Natural killer cell treated with Interleukin-12 subunit alpha and Interleukin-12 subunit beta and Interleukin-15 and Interleukin-18, amount 100 ng/mL, for 72 hours (primary cell): Measurements from ENCODE around the gene CERS6. TPM values are rescaled to one million over a fixed set of nuclear protein-coding genes. Genes with fewer than 3 reads are reported as not detected.

ENCODE experiments used
- ATAC-seq, 2 donors: fragments of 150-1000 bp; cut with Tn5 transposase in 1 of 2; sonication (Bioruptor Pico), chemical (Tn5 transposase) in 1 of 2; 2 replicates each; pipeline ENCODE4 v1.10.0; 2021
- DNase-seq: peaks from one replicate; pipeline ENCODE4 v3.0.0; 2022; ENCODE audit warnings: low spot score
- H3K27ac Mint-ChIP-seq, 2 donors: 1 replicate in 1 of 2; 2 replicates in 1 of 2; pipeline ENCODE4 v1.8.0; 2022; ENCODE audit warnings: mixed read lengths in 2 of 2, mild to moderate bottlenecking in 1 of 2, moderate library complexity in 1 of 2
- H3K27me3 Mint-ChIP-seq, 2 donors: 1 replicate in 1 of 2; 2 replicates in 1 of 2; pipeline ENCODE4 v1.8.0; 2022; ENCODE audit warnings: mixed read lengths in 2 of 2
- H3K36me3 Mint-ChIP-seq: one replicate; pipeline ENCODE4 v1.8.0; 2022; ENCODE audit warnings: mixed read lengths
- H3K4me1 Mint-ChIP-seq, 2 donors: 1 replicate in 1 of 2; 2 replicates in 1 of 2; pipeline ENCODE4 v1.8.0; 2022; ENCODE audit warnings: low read depth in 2 of 2, mixed read lengths in 2 of 2, mild to moderate bottlenecking in 1 of 2
- H3K4me3 Mint-ChIP-seq: one replicate; pipeline ENCODE4 v1.8.0; 2022; ENCODE audit warnings: mixed read lengths
- H3K9me3 Mint-ChIP-seq: 2 replicates; pipeline ENCODE4 v1.8.0; 2022; ENCODE audit warnings: mixed read lengths
- total RNA-seq, 2 donors: library from RNA; stranded (reverse); gene quantifications; one replicate each; pipeline ENCODE4 v1.2.3, GENCODE V29; 2022

The CERS6 gene
- total RNA-seq, 2 donors from 2014 or later = 17.8 to 19.5 TPM

GRCh38 chr2:168736649-168737445 is 280.8 kb downstream of the CERS6 start:
- ATAC-seq = no peak
- no peak for DNase-seq
- H3K9me3 Mint-ChIP-seq = no peaks in the 10 kb centered on the region
- H3K27ac Mint-ChIP-seq = peak overlapping the region in 1 of 2 donors; percentile 65
- peaks cover 24 to 28% of the 10 kb centered on the region in 2 donors for H3K4me1 Mint-ChIP-seq
- no peak overlapping the region for H3K4me3 Mint-ChIP-seq
- H3K36me3 Mint-ChIP-seq = no peaks in the 10 kb centered on the region
- no peaks in the 10 kb centered on the region for H3K27me3 Mint-ChIP-seq

- Mint-ChIP-seq H3K27me3 (no peaks in the 10 kb centered on the region), H3K9me3 (no peaks in the 10 kb centered on the region), H3K4me1 (peaks cover 24 to 28% of the 10 kb centered on the region in 2 donors), H3K4me3 (no peak overlapping the region), H3K27ac (peak overlapping the region in 1 of 2 donors; percentile 65), H3K36me3 (no peaks in the 10 kb centered on the region)
- ATAC-seq (peak; percentile 66 to 79), DNase-seq (no peak)
Observed at GRCh38 chr2:168738062-168738461, 282.0 kb downstream of the CERS6 start.

GRCh38 chr2:168740360-168740759 is 284.3 kb downstream of the CERS6 start:
- peaks cover 24 to 28% of the 10 kb centered on the region in 2 donors for H3K4me1 Mint-ChIP-seq
- H3K9me3 Mint-ChIP-seq = no peaks in the 10 kb centered on the region
- no peaks in the 10 kb centered on the region for H3K36me3 Mint-ChIP-seq
- no peak overlapping the region for H3K27ac Mint-ChIP-seq
- ATAC-seq = no peak
- H3K27me3 Mint-ChIP-seq = no peaks in the 10 kb centered on the region
- H3K4me3 Mint-ChIP-seq = no peak overlapping the region
- DNase-seq = no peak

GRCh38 chr2:168740788-168741187 is 284.7 kb downstream of the CERS6 start:
- no peaks in the 10 kb centered on the region for H3K9me3 Mint-ChIP-seq
- peaks cover 24 to 28% of the 10 kb centered on the region in 2 donors for H3K4me1 Mint-ChIP-seq
- no peaks in the 10 kb centered on the region for H3K36me3 Mint-ChIP-seq
- ATAC-seq = no peak
- DNase-seq = no peak
- no peak overlapping the region for H3K27ac Mint-ChIP-seq
- no peak overlapping the region for H3K4me3 Mint-ChIP-seq
- no peaks in the 10 kb centered on the region for H3K27me3 Mint-ChIP-seq

GRCh38 chr2:168742258-168742932 is 286.3 kb downstream of the CERS6 start:
- Mint-ChIP-seq H3K4me3 (no peak overlapping the region), H3K27ac (no peak overlapping the region), H3K27me3 (no peaks in the 10 kb centered on the region), H3K9me3 (no peaks in the 10 kb centered on the region), H3K4me1 (peaks cover 20 to 22% of the 10 kb centered on the region in 2 donors), H3K36me3 (no peaks in the 10 kb centered on the region)
- ATAC-seq = no peak
- no peak for DNase-seq

- DNase-seq (no peak), ATAC-seq (no peak)
- Mint-ChIP-seq H3K27me3 (no peaks in the 10 kb centered on the region), H3K4me3 (no peak overlapping the region), H3K9me3 (no peaks in the 10 kb centered on the region), H3K27ac (no peak overlapping the region), H3K4me1 (peaks cover 6 to 9% of the 10 kb centered on the region in 2 donors), H3K36me3 (no peaks in the 10 kb centered on the region)
Observed at GRCh38 chr2:168744844-168745243, 288.8 kb downstream of the CERS6 start.

GRCh38 chr2:168748461-168748860 is 292.4 kb downstream of the CERS6 start:
- Mint-ChIP-seq H3K9me3 (no peaks in the 10 kb centered on the region), H3K4me3 (no peak overlapping the region)
- no peak for DNase-seq

GRCh38 chr2:168749297-168749696 is 293.2 kb downstream of the CERS6 start:
- DNase-seq (no peak), ATAC-seq (no peak)
- H3K9me3 Mint-ChIP-seq = no peaks in the 10 kb centered on the region
- no peaks in the 10 kb centered on the region for H3K36me3 Mint-ChIP-seq
- H3K27ac Mint-ChIP-seq = no peak overlapping the region
- no peak overlapping the region for H3K4me3 Mint-ChIP-seq
- no peaks in the 10 kb centered on the region for H3K27me3 Mint-ChIP-seq
- peaks cover 14 to 20% of the 10 kb centered on the region in 2 donors for H3K4me1 Mint-ChIP-seq

More at GRCh38 chr2:168748461-168748860, 292.4 kb downstream of the CERS6 start:
- H3K27ac Mint-ChIP-seq = no peak overlapping the region
- no peaks in the 10 kb centered on the region for H3K36me3 Mint-ChIP-seq
- no peaks in the 10 kb centered on the region for H3K27me3 Mint-ChIP-seq
- ATAC-seq = no peak
- H3K4me1 Mint-ChIP-seq = peaks cover 14 to 20% of the 10 kb centered on the region in 2 donors

GRCh38 chr2:168751104-168751740 is 295.1 kb downstream of the CERS6 start:
- no peak for DNase-seq
- ATAC-seq = peak; percentile 56 to 66

GRCh38 chr2:168752361-168752760 is 296.3 kb downstream of the CERS6 start:
- DNase-seq (no peak), ATAC-seq (no peak)
- Mint-ChIP-seq H3K27ac (no peak overlapping the region), H3K9me3 (no peaks in the 10 kb centered on the region), H3K4me3 (no peak overlapping the region), H3K27me3 (no peaks in the 10 kb centered on the region), H3K4me1 (peaks cover 26 to 33% of the 10 kb centered on the region in 2 donors), H3K36me3 (no peaks in the 10 kb centered on the region)

More at GRCh38 chr2:168751104-168751740, 295.1 kb downstream of the CERS6 start:
- Mint-ChIP-seq H3K36me3 (no peaks in the 10 kb centered on the region), H3K4me1 (peaks cover 15 to 24% of the 10 kb centered on the region in 2 donors), H3K9me3 (no peaks in the 10 kb centered on the region), H3K27ac (peak overlapping the region in 1 of 2 donors; percentile 2), H3K27me3 (no peaks in the 10 kb centered on the region), H3K4me3 (peak overlapping the region; percentile 3)

GRCh38 chr2:168753765-168754329 is 297.8 kb downstream of the CERS6 start:
- H3K9me3 Mint-ChIP-seq = no peaks in the 10 kb centered on the region
- no peak overlapping the region for H3K27ac Mint-ChIP-seq
- DNase-seq (no peak), ATAC-seq (no peak)
- H3K36me3 Mint-ChIP-seq = no peaks in the 10 kb centered on the region
- H3K27me3 Mint-ChIP-seq = no peaks in the 10 kb centered on the region
- H3K4me1 Mint-ChIP-seq = peaks cover 36 to 44% of the 10 kb centered on the region in 2 donors
- H3K4me3 Mint-ChIP-seq = no peak overlapping the region

GRCh38 chr2:168757223-168757622 is 301.2 kb downstream of the CERS6 start:
- ATAC-seq (peak in 1 of 2 donors; percentile 20), DNase-seq (no peak)
- Mint-ChIP-seq H3K36me3 (no peaks in the 10 kb centered on the region), H3K4me3 (peak overlapping the region; percentile 36), H3K9me3 (no peaks in the 10 kb centered on the region), H3K27ac (peak overlapping the region; percentile 52 to 72), H3K4me1 (peaks cover 22 to 28% of the 10 kb centered on the region in 2 donors), H3K27me3 (no peaks in the 10 kb centered on the region)

- DNase-seq (no peak), ATAC-seq (peak in 1 of 2 donors; percentile 64)
- no peaks in the 10 kb centered on the region for H3K36me3 Mint-ChIP-seq
- H3K9me3 Mint-ChIP-seq = no peaks in the 10 kb centered on the region
- no peaks in the 10 kb centered on the region for H3K27me3 Mint-ChIP-seq
- H3K4me3 Mint-ChIP-seq = no peak overlapping the region
- H3K27ac Mint-ChIP-seq = no peak overlapping the region
- peaks cover 22 to 24% of the 10 kb centered on the region in 2 donors for H3K4me1 Mint-ChIP-seq
Observed at GRCh38 chr2:168758970-168759820, 303.1 kb downstream of the CERS6 start.
